Pancreas (tissue), 10 donors: ENCODE data around the gene DLL3. TPM values are rescaled to one million over a fixed set of nuclear protein-coding genes. Genes with fewer than 3 reads are reported as not detected.

Source experiments
- ATAC-seq, 4 donors: fragments of 200-7000 bp; cut with Tn5 transposase; one replicate each; pipeline versions ENCODE4 v1.8.0 to v1.9.1; 2020; ENCODE audit warnings: mild to moderate bottlenecking in 4 of 4, moderate library complexity in 4 of 4
- DNase-seq, 6 donors: peaks; one replicate each; pipeline ENCODE4 v3.0.0-alpha.2; 2020
- FAIRE-seq: peaks from 2 replicates; lab custom pipeline; 2012; peaks lifted over from hg19 to GRCh38; lab: Jason Lieb, UNC
- H3K27ac ChIP-seq, 4 donors: fragments of 200-600 bp; sonication (generic); 1 replicate in 3 of 4; 2 replicates in 1 of 4; pipeline versions ENCODE4 v1.5.0 to v1.8.0; 2020
- H3K27me3 ChIP-seq, 4 donors: fragments of 200-600 bp; one replicate each; pipeline ENCODE4 v1.8.0; 2021
- H3K36me3 ChIP-seq, 3 donors: fragments of 200-600 bp; sonication (generic) in 1 of 3; one replicate each; pipeline versions ENCODE4 v1.5.0 to v1.8.0; 2020 to 2021
- H3K4me1 ChIP-seq, 3 donors: fragments of 200-600 bp; one replicate each; pipeline ENCODE4 v1.8.0; 2021
- H3K4me3 ChIP-seq, 4 donors: fragments of 200-600 bp; sonication (generic) in 2 of 4; one replicate each; pipeline versions ENCODE4 v1.5.0 to v1.8.0; 2020 to 2021
- H3K9me3 ChIP-seq, 4 donors: fragments of 200-600 bp; one replicate each; pipeline ENCODE4 v1.8.0; 2021
- WGBS, 2 donors: extraction: QIAGEN DNeasy Blood & Tissue Kit; methylation state at CpG; one replicate each; pipeline ENCODE4 v1.1.7; 2013; 5-methylcytosine and 5-hydroxymethylcytosine counted together
- intact Hi-C, 3 donors: fragments of 100-400 bp; cut with DNase I; formaldehyde crosslinking; loops; one replicate each; pipeline versions ENCODE4 v1.11.1 to v1.14.2; 2022
- polyA plus RNA-seq, 2 donors: library from polyadenylated mRNA; stranded (reverse); fragments of 200-250 nt; gene quantifications; one replicate each; pipeline ENCODE4 v1.2.3, GENCODE V29; 2013
- total RNA-seq, 6 donors: library from RNA; stranded (reverse); fragmentation: NEBNext Ultra II Directional in 4 of 6; extraction: Animal tissue kit (Norgen Biotek cat#: 25700) in 4 of 6; gene quantifications; one replicate each; pipeline versions ENCODE4 v1.2.1 to v1.2.4, GENCODE V29; 2021 to 2023
- TF ChIP-seq, protein P1 (sequence below), 4 donors: fragments of 200-600 bp; sonication (generic) in 3 of 4; IDR thresholded peaks; one replicate each; pipeline versions ENCODE4 v1.5.0 to v1.8.0; 2021; ENCODE audit warnings: antibody characterized with exemption in 4 of 4
- donor health status: healthy with polysubstance abuse.
- donor health status: DM: no; HTN: no; CAD: no; lungs with moderate emphysema.
- donor health status: DM: no; HTN: no; CAD: no.
- donor health status: control.
- donor health status: control.
- donor health status: Bipolar disorder and iron deficiency.
- donor health status: DM: yes; HTN: yes; CAD: no.
- donor health status: DM: no; HTN: no; CAD: no.
- donor health status: DM: no; HTN: no; CAD: no.
- donor health status: DM: yes; HTN: yes; CAD: no.

Gene DLL3
- total and polyA plus RNA-seq, 8 donors = 0.13 to 0.14 TPM; not detected in 6

DNA sequence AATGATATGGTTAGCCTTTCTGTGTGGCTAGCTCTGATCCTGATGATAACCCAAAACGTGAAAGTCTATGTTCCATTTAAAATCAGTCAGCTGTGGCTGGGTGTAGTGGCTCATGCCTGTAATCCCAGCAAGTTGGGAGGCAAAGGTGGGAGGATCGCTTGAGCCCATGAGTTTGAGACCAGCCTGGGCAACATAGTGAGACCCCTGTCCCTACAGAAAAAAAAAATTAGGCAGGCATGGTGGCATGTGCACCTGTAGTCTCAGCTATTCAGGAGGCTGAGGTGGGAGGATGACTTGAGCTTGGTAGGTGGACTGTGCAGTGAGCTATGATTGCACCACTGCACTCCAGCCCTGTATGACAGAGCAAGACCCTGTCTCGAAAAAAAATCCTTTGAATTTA, 35.0 kb downstream of the DLL3 start:
- no peak for ATAC-seq

DNA sequence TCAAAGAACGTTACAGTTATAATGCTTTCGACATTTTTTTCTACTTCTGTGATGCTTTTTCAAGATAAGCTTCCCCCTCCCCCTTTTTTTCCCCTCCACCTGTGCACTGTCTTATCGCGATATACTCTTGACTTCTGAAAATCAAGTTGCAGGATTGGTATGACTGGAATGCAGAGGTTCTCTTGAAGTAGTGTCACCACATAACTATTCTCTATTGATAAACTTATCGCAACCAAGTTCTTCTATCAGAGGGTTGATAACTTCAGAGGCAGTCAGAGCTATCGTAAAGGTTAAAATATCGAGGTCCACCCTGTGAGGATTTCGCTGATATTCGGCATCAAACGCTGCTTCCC, 40.4 kb downstream of the DLL3 start:
- 1% methylated on average over 10 of the region's 10 CpGs for WGBS, 2 donors
- ATAC-seq (no peak), FAIRE-seq (no peak), DNase-seq (no peak)
- H3K27ac ChIP-seq = peak overlapping the region; percentile 71 to 90 (median 84)
- no peaks in the 10 kb centered on the region for H3K27me3 ChIP-seq
- no peaks in the 10 kb centered on the region for H3K36me3 ChIP-seq
- peak overlapping the region; percentile 62 to 91 (median 84) for H3K4me3 ChIP-seq
- TF ChIP-seq, protein P1, sequence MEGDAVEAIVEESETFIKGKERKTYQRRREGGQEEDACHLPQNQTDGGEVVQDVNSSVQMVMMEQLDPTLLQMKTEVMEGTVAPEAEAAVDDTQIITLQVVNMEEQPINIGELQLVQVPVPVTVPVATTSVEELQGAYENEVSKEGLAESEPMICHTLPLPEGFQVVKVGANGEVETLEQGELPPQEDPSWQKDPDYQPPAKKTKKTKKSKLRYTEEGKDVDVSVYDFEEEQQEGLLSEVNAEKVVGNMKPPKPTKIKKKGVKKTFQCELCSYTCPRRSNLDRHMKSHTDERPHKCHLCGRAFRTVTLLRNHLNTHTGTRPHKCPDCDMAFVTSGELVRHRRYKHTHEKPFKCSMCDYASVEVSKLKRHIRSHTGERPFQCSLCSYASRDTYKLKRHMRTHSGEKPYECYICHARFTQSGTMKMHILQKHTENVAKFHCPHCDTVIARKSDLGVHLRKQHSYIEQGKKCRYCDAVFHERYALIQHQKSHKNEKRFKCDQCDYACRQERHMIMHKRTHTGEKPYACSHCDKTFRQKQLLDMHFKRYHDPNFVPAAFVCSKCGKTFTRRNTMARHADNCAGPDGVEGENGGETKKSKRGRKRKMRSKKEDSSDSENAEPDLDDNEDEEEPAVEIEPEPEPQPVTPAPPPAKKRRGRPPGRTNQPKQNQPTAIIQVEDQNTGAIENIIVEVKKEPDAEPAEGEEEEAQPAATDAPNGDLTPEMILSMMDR (IDR thresholded peaks at IDR 0.05) = no peak
- H3K4me1 ChIP-seq = peaks cover 0 to 11% (median 10%) of the 10 kb centered on the region in 3 donors
- H3K9me3 ChIP-seq = no peaks in the 10 kb centered on the region
- intact Hi-C loops = loop anchor here in 2 of 3 donors (10.0 kb wide), 3 partner anchors 94 to 434 kb away; partner anchors contain the start of genes MED29 (in 1 of the 2), PAF1 (in 1 of the 2) and SUPT5H (in 1 of the 2)

More for the DNA sequence above, 35.0 kb downstream of the DLL3 start:
- H3K4me1 ChIP-seq = peaks cover 8 to 12% (median 8%) of the 10 kb centered on the region in 3 donors
- H3K36me3 ChIP-seq = no peaks in the 10 kb centered on the region
- WGBS, 2 donors = 48 to 59% methylated on average over 3 of the region's 3 CpGs
- no peak for DNase-seq
- H3K4me3 ChIP-seq = no peak overlapping the region
- intact Hi-C loops = loop anchor here in 2 of 3 donors (10.0 kb wide), 3 partner anchors 89 to 429 kb away; partner anchors contain the start of genes MED29 (in 1 of the 2), PAF1 (in 1 of the 2) and SUPT5H (in 1 of the 2)
- H3K27me3 ChIP-seq = no peaks in the 10 kb centered on the region
- H3K9me3 ChIP-seq = no peaks in the 10 kb centered on the region
- no peak overlapping the region for H3K27ac ChIP-seq
- TF ChIP-seq, protein P1 (IDR thresholded peaks at IDR 0.05) = no peak
- no peak for FAIRE-seq

- DNase-seq (peak; percentile 91 to 99 (median 96)), ATAC-seq (peak; percentile 98 to 99 (median 98)), FAIRE-seq (peak; percentile 92)
- Histone ChIP-seq H3K4me3 (peak within 1 kb of the TSS; percentile 62 to 91 (median 84)), H3K4me1 (peaks cover 0 to 11% (median 10%) of the 10 kb centered on the region in 3 donors), H3K36me3 (no peaks in the 10 kb centered on the region), H3K27me3 (no peaks in the 10 kb centered on the region), H3K9me3 (no peaks in the 10 kb centered on the region), H3K27ac (peak within 1 kb of the TSS; percentile 71 to 90 (median 84))
- WGBS, 2 donors = 0% methylated on average over 64 to 84 of the region's 84 CpGs
- TF ChIP-seq, protein P1 (IDR thresholded peaks at IDR 0.05) = peak; percentile 68 to 89 (median 78)
- intact Hi-C loops = loop anchor here in 2 of 3 donors (10.0 kb wide), 3 partner anchors 95 to 435 kb away; partner anchors contain the start of genes MED29 (in 1 of the 2), PAF1 (in 1 of the 2) and SUPT5H (in 1 of the 2)
Observed at GRCh38 chr19:39539518-39540332, 41.0 kb downstream of the DLL3 start, which contains the start of gene EID2. EID2 (minus strand) TSS chr19:39540161; CDS start chr19:39540079, 82 bp downstream.

DNA sequence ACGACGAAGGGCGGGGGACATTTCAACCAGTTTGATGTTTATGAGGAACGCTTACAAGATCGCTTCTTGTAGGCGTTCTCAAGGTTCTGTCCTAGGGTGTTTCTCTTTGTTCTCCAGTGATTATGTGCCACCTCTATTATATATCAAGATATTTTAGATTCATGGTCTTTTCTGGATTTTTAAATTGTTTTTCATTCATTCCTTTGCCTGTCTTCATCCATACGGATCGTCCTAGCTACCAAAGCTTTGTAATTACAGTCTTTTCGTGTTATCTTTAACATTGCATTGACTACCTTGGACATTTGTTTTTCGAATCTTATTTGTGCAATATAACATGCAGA, 41.6 kb downstream of the DLL3 start:
- Histone ChIP-seq H3K4me1 (peaks cover 0 to 11% (median 10%) of the 10 kb centered on the region in 3 donors), H3K4me3 (peak overlapping the region in 1 of 4 donors; percentile 91), H3K27me3 (no peaks in the 10 kb centered on the region), H3K36me3 (no peaks in the 10 kb centered on the region), H3K9me3 (no peaks in the 10 kb centered on the region), H3K27ac (no peak overlapping the region)
- TF ChIP-seq, protein P1 (IDR thresholded peaks at IDR 0.05) = no peak
- FAIRE-seq (no peak), DNase-seq (no peak), ATAC-seq (no peak)
- WGBS, 2 donors = 2 to 4% methylated on average over 10 of the region's 10 CpGs
- intact Hi-C loops = no loop called here
